Caco-2 (cell line): ENCODE data around the gene RUVBL1. TPM values are rescaled to one million over a fixed set of nuclear protein-coding genes. Genes with fewer than 3 reads are reported as not detected.

Source experiments
- BruUV-seq: library from RNA; stranded (reverse); fragments of 400-500 nt; replicated peaks from 2 replicates; lab custom pipeline; 2021; lab: Mats Ljungman, UMichigan
- CTCF ChIA-PET: fragments of 300-600 bp; sonication (Branson Sonifier 250); formaldehyde crosslinking; loops from one replicate; lab custom pipeline; 2022; ENCODE audit warnings: antibody characterized with exemption; lab: Charles Lee
- POLR2A ChIA-PET: fragments of 300-600 bp; sonication (Branson Sonifier 250); formaldehyde crosslinking; loops from one replicate; lab custom pipeline; 2022; ENCODE audit warnings: antibody characterized with exemption; lab: Charles Lee
- DNase-seq, 2 experiments: peaks; one replicate each; pipeline versions ENCODE4 v3.0.0 to v3.0.0-alpha.2; 2020 to 2022
- H3K27me3 ChIP-seq: replicated peaks from 2 replicates; pipeline ENCODE4 v1.6.0; 2011; ENCODE audit warnings: low read length; ENCODE audit not compliant: control insufficient read depth, insufficient read depth
- H3K36me3 ChIP-seq: 2 replicates; pipeline ENCODE4 v1.5.1; 2011; ENCODE audit warnings: low read length; ENCODE audit not compliant: control insufficient read depth, insufficient read depth
- H3K4me1 ChIP-seq: fragments of 250-450 bp; sonication (Bioruptor Pico); 2 replicates; pipeline ENCODE4 v1.5.1; 2020; ENCODE audit warnings: mild to moderate bottlenecking
- H3K4me3 ChIP-seq: 2 replicates; pipeline ENCODE4 v1.5.1; 2011; ENCODE audit warnings: low read depth, mild to moderate bottlenecking, control low read depth, low read length
- H3K9me3 ChIP-seq: fragments of 250-450 bp; sonication (Bioruptor Pico); 2 replicates; pipeline ENCODE4 v1.5.1; 2020; ENCODE audit warnings: mild to moderate bottlenecking, moderate library complexity
- H3K27ac Mint-ChIP-seq: one replicate; pipeline ENCODE4 v1.8.0; 2022; ENCODE audit warnings: mixed read lengths; ENCODE audit not compliant: unreplicated experiment
- H3K27me3 Mint-ChIP-seq: one replicate; pipeline ENCODE4 v1.8.0; 2022; ENCODE audit warnings: mixed read lengths; ENCODE audit not compliant: insufficient read depth, unreplicated experiment
- H3K36me3 Mint-ChIP-seq: one replicate; pipeline ENCODE4 v1.8.0; 2022; ENCODE audit warnings: mild to moderate bottlenecking, mixed read lengths; ENCODE audit not compliant: insufficient read depth, unreplicated experiment
- H3K4me1 Mint-ChIP-seq: one replicate; pipeline ENCODE4 v1.8.0; 2022; ENCODE audit warnings: low read depth, mixed read lengths; ENCODE audit not compliant: unreplicated experiment
- H3K4me3 Mint-ChIP-seq: one replicate; pipeline ENCODE4 v1.8.0; 2022; ENCODE audit warnings: mild to moderate bottlenecking, moderate library complexity, mixed read lengths; ENCODE audit not compliant: unreplicated experiment
- H3K9me3 Mint-ChIP-seq: one replicate; pipeline ENCODE4 v1.8.0; 2022; ENCODE audit warnings: mixed read lengths; ENCODE audit not compliant: unreplicated experiment
- CTCF ChIP-seq, 2 experiments: fragments of 200-600 bp in 1 of 2; IDR thresholded peaks; 1 replicate in 1 of 2; 2 replicates in 1 of 2; pipeline versions ENCODE4 v1.5.1 to v1.8.0; 2011 to 2022; ENCODE audit warnings: antibody characterized with exemption in 1 of 2, control low read depth in 1 of 2, inconsistent platforms in 1 of 2, low read depth in 1 of 2, low read length in 1 of 2, mild to moderate bottlenecking in 1 of 2, moderate library complexity in 1 of 2; ENCODE audit not compliant: insufficient read depth in 1 of 2, severe bottlenecking in 1 of 2, unreplicated experiment in 1 of 2
- intact Hi-C: fragments of 100-400 bp; cut with micrococcal nuclease; formaldehyde crosslinking; loops from one replicate; pipeline ENCODE4 v1.10.0; 2022; ENCODE audit not compliant: unreplicated experiment
- total RNA-seq: library from RNA; stranded (reverse); gene quantifications from 2 replicates; pipeline ENCODE4 v1.2.3, GENCODE V29; 2022

The RUVBL1 gene
- total RNA-seq, 1 experiment from 2014 or later, result 56.4 TPM

GRCh38 chr3:128170866-128171516 is 47.4 kb upstream of the RUVBL1 start:
- H3K36me3 Mint-ChIP-seq, result no peaks in the 10 kb centered on the region
- Histone ChIP-seq H3K36me3 (no peaks in the 10 kb centered on the region), H3K9me3 (no peaks in the 10 kb centered on the region), H3K27me3 (no peaks in the 10 kb centered on the region), H3K4me3 (no peak overlapping the region), H3K4me1 (peaks cover 32% of the 10 kb centered on the region)
- peak; percentile 76 to 93 for TF ChIP-seq CTCF (IDR thresholded peaks at IDR 0.05; ENCODE audit: insufficient read depth in 1 of 2, low read depth in 1 of 2, low read length in 1 of 2, severe bottlenecking in 1 of 2, unreplicated experiment in 1 of 2)
- H3K9me3 Mint-ChIP-seq, result no peaks in the 10 kb centered on the region
- no peak overlapping the region for H3K4me3 Mint-ChIP-seq
- H3K27me3 Mint-ChIP-seq, result no peaks in the 10 kb centered on the region
- ChIA-PET CTCF (interaction anchor here (0.6 to 1.0 kb wide), 7 partner anchors 9 to 434 kb away, joined by 3 to 5 read pairs (median 3); no protein-coding TSS in a partner anchor), POLR2A (interaction anchor here (0.6 to 1.0 kb wide), 2 partner anchors 326 to 580 kb away, joined by 3 to 4 read pairs; no protein-coding TSS in a partner anchor)
- H3K4me1 Mint-ChIP-seq, result peaks cover 22% of the 10 kb centered on the region
- intact Hi-C loops, result loop anchor here (1.0 to 2.0 kb wide), 2 partner anchors 255 to 332 kb away; no protein-coding TSS in a partner anchor
- DNase-seq, result peak; percentile 81 to 83
- H3K27ac Mint-ChIP-seq, result peak overlapping the region; percentile 20
- no TSS peak for BruUV-seq

- ChIA-PET POLR2A (no interaction called here), CTCF (no interaction called here)
- no TSS peak for BruUV-seq
- Histone ChIP-seq H3K27me3 (no peaks in the 10 kb centered on the region), H3K9me3 (no peaks in the 10 kb centered on the region), H3K36me3 (no peaks in the 10 kb centered on the region), H3K4me1 (peaks cover 32% of the 10 kb centered on the region), H3K4me3 (no peak overlapping the region)
- Mint-ChIP-seq H3K36me3 (no peaks in the 10 kb centered on the region), H3K9me3 (no peaks in the 10 kb centered on the region), H3K4me3 (no peak overlapping the region), H3K27ac (no peak overlapping the region), H3K4me1 (peaks cover 16% of the 10 kb centered on the region), H3K27me3 (no peaks in the 10 kb centered on the region)
- TF ChIP-seq CTCF (IDR thresholded peaks at IDR 0.05; ENCODE audit: insufficient read depth in 1 of 2, low read depth in 1 of 2, low read length in 1 of 2, severe bottlenecking in 1 of 2, unreplicated experiment in 1 of 2), result no peak
- intact Hi-C loops, result no loop called here
- no peak for DNase-seq
Measured at GRCh38 chr3:128168836-128169235, 45.2 kb upstream of the RUVBL1 start.

GRCh38 chr3:128167973-128168674 is 44.5 kb upstream of the RUVBL1 start:
- TF ChIP-seq CTCF (IDR thresholded peaks at IDR 0.05; ENCODE audit: insufficient read depth in 1 of 2, low read depth in 1 of 2, low read length in 1 of 2, severe bottlenecking in 1 of 2, unreplicated experiment in 1 of 2), result no peak
- H3K27me3 Mint-ChIP-seq, result no peaks in the 10 kb centered on the region
- intact Hi-C loops, result no loop called here
- BruUV-seq, result no TSS peak
- CTCF ChIA-PET, result no interaction called here
- H3K9me3 Mint-ChIP-seq, result no peaks in the 10 kb centered on the region
- H3K27ac Mint-ChIP-seq, result no peak overlapping the region
- no peaks in the 10 kb centered on the region for H3K27me3 ChIP-seq
- no peak overlapping the region for H3K4me3 Mint-ChIP-seq
- H3K4me1 ChIP-seq, result peaks cover 32% of the 10 kb centered on the region
- DNase-seq, result peak; percentile 64 to 80
- H3K36me3 ChIP-seq, result no peaks in the 10 kb centered on the region
- H3K9me3 ChIP-seq, result no peaks in the 10 kb centered on the region
- H3K4me1 Mint-ChIP-seq, result peaks cover 16% of the 10 kb centered on the region
- POLR2A ChIA-PET, result no interaction called here
- H3K4me3 ChIP-seq, result no peak overlapping the region
- H3K36me3 Mint-ChIP-seq, result no peaks in the 10 kb centered on the region
